Measurements from ENCODE around the gene EOLA1. TPM values are rescaled to one million over a fixed set of nuclear protein-coding genes. Genes with fewer than 3 reads are reported as not detected.
A peak's percentile ranks its signal among the peaks of the same experiment; 100 is the strongest.
"Not testable (repeated sequence)": the region's sequence is repeated elsewhere in the genome, so short reads cannot be mapped to it uniquely, and the experiment has no call there.

EOLA1 gene
- total RNA-seq, 4 donors from 2014 or later: 11.9 to 33.6 (median 17.8) TPM

- Histone ChIP-seq H3K9me3 (no peaks in the 10 kb centered on the region), H3K4me1 (no peaks in the 10 kb centered on the region), H3K4me3 (no peak overlapping the region), H3K27me3 (no peaks in the 10 kb centered on the region), H3K27ac (replicated peaks in 1 of 4) (no peak overlapping the region), H3K36me3 (peaks cover 0 to 12% (median 4%) of the 10 kb centered on the region in 4 donors)
- TF ChIP-seq CTCF (IDR thresholded peaks at IDR 0.05) (no peak), EP300 (IDR thresholded peaks at IDR 0.05) (no peak), POLR2A (IDR thresholded peaks at IDR 0.05; ENCODE audit: low read depth) (no peak), POLR2AphosphoS5 (IDR thresholded peaks at IDR 0.05) (no peak)
- DNase-seq (ENCODE audit: extremely low spot score): no peak
- intact Hi-C loops (cut with DNase I): no loop called here
- 67% methylated on average over 1 of the region's 1 CpG for WGBS
Measured at GRCh38 chrX:149528381-149528780, 12.4 kb upstream of the EOLA1 start.

- no peaks in the 10 kb centered on the region for H3K27me3 ChIP-seq
- no peak overlapping the region for H3K27ac ChIP-seq (replicated peaks in 1 of 4)
- H3K36me3 ChIP-seq: peaks cover 0 to 24% (median 7%) of the 10 kb centered on the region in 4 donors
- intact Hi-C loops (cut with DNase I): no loop called here
- 63% methylated on average over 2 of the region's 2 CpGs for WGBS
- no peak for DNase-seq (ENCODE audit: extremely low spot score)
- H3K4me3 ChIP-seq: no peak overlapping the region
- no peaks in the 10 kb centered on the region for H3K9me3 ChIP-seq
- TF ChIP-seq EP300 (IDR thresholded peaks at IDR 0.05) (no peak), POLR2AphosphoS5 (IDR thresholded peaks at IDR 0.05) (no peak), POLR2A (IDR thresholded peaks at IDR 0.05; ENCODE audit: low read depth) (no peak)
- no peaks in the 10 kb centered on the region for H3K4me1 ChIP-seq
Measured at GRCh38 chrX:149531599-149531998, 9.2 kb upstream of the EOLA1 start.

GRCh38 chrX:149532868-149533267, 7.9 kb upstream of the EOLA1 start:
- peaks cover 0 to 24% (median 7%) of the 10 kb centered on the region in 4 donors for H3K36me3 ChIP-seq
- WGBS: no CpG with 5 or more reads among the region's 3 CpGs
- H3K9me3 ChIP-seq; H3K27me3 ChIP-seq; H3K27ac ChIP-seq (replicated peaks in 1 of 4); H3K4me1 ChIP-seq; intact Hi-C loops (cut with DNase I); DNase-seq (ENCODE audit: extremely low spot score); H3K4me3 ChIP-seq: not testable (repeated sequence)

- H3K4me3 ChIP-seq; H3K4me1 ChIP-seq; H3K9me3 ChIP-seq; H3K27ac ChIP-seq (replicated peaks in 1 of 4); H3K27me3 ChIP-seq; intact Hi-C loops (cut with DNase I); DNase-seq (ENCODE audit: extremely low spot score): not testable (repeated sequence)
- WGBS: 65% methylated on average over 4 of the region's 11 CpGs
- H3K36me3 ChIP-seq: peaks cover 0 to 24% (median 7%) of the 10 kb centered on the region in 4 donors
Measured at GRCh38 chrX:149533999-149534398, 6.8 kb upstream of the EOLA1 start.

- DNase-seq (ENCODE audit: extremely low spot score); intact Hi-C loops (cut with DNase I): not testable (repeated sequence)
- 66% methylated on average over 3 of the region's 3 CpGs for WGBS
Measured at GRCh38 chrX:149534926-149535602, 5.7 kb upstream of the EOLA1 start.

GRCh38 chrX:149537474-149537873, 3.3 kb upstream of the EOLA1 start:
- H3K27me3 ChIP-seq; H3K9me3 ChIP-seq; H3K27ac ChIP-seq (replicated peaks in 1 of 4); intact Hi-C loops (cut with DNase I); DNase-seq (ENCODE audit: extremely low spot score); H3K4me3 ChIP-seq: not testable (repeated sequence)
- Histone ChIP-seq H3K4me1 (peaks cover 6 to 11% (median 9%) of the 10 kb centered on the region in 4 donors), H3K36me3 (peaks cover 0 to 13% (median 3%) of the 10 kb centered on the region in 4 donors)
- 96% methylated on average over 4 of the region's 11 CpGs for WGBS

More at GRCh38 chrX:149534926-149535602, 5.7 kb upstream of the EOLA1 start:
- H3K36me3 ChIP-seq: peaks cover 0 to 24% (median 7%) of the 10 kb centered on the region in 4 donors
- not testable (repeated sequence) for H3K27ac ChIP-seq (replicated peaks in 1 of 4); H3K4me1 ChIP-seq; H3K9me3 ChIP-seq; H3K4me3 ChIP-seq; H3K27me3 ChIP-seq

- WGBS: 38% methylated on average over 33 of the region's 34 CpGs
- H3K36me3 ChIP-seq: peaks cover 0 to 6% (median under 1%) of the 10 kb centered on the region in 4 donors
- peak overlapping the region; percentile 56 to 73 (median 64) for H3K4me3 ChIP-seq
- peaks cover 6 to 11% (median 9%) of the 10 kb centered on the region in 4 donors for H3K4me1 ChIP-seq
- peak; percentile 96 for DNase-seq (ENCODE audit: extremely low spot score)
- intact Hi-C loops (cut with DNase I): no loop called here
- no peak for TF ChIP-seq POLR2A (IDR thresholded peaks at IDR 0.05; ENCODE audit: low read depth)
- no peak for TF ChIP-seq CTCF (IDR thresholded peaks at IDR 0.05)
- TF ChIP-seq EP300 (IDR thresholded peaks at IDR 0.05): no peak
- TF ChIP-seq POLR2AphosphoS5 (IDR thresholded peaks at IDR 0.05): peak; percentile 24 to 41
- H3K27me3 ChIP-seq: no peaks in the 10 kb centered on the region
- no peaks in the 10 kb centered on the region for H3K9me3 ChIP-seq
- peak overlapping the region; percentile 80 to 93 (median 88) for H3K27ac ChIP-seq (replicated peaks in 1 of 4)
Measured at GRCh38 chrX:149539283-149540130, 1.3 kb upstream of the EOLA1 start.
